Kidney (tissue), 14 donors: ENCODE results near the gene CCT8. TPM values are rescaled to one million over a fixed set of nuclear protein-coding genes. Genes with fewer than 3 reads are reported as not detected.

ENCODE experiments used
- DNase-seq, 5 donors: peaks; one replicate each; pipeline ENCODE4 v3.0.0-alpha.2; 2013 to 2020
- FAIRE-seq: peaks from 2 replicates; lab custom pipeline; 2012; peaks lifted over from hg19 to GRCh38; lab: Jason Lieb, UNC
- H3K27ac ChIP-seq, 2 donors: one replicate each; pipeline ENCODE4 v1.7.0; 2013; ENCODE audit warnings: low read depth in 2 of 2, low read length in 2 of 2, inconsistent platforms in 1 of 2
- H3K27me3 ChIP-seq: one replicate; pipeline ENCODE4 v1.7.1; 2013; ENCODE audit warnings: low read length, inconsistent platforms; ENCODE audit not compliant: control insufficient read depth, insufficient read depth
- H3K36me3 ChIP-seq, 3 donors: one replicate each; pipeline versions ENCODE4 v1.7.0 to v1.7.1; 2013; ENCODE audit warnings: low read length in 3 of 3, control low read depth in 1 of 3, inconsistent platforms in 1 of 3; ENCODE audit not compliant: insufficient read depth in 3 of 3, control insufficient read depth in 2 of 3
- H3K4me1 ChIP-seq, 3 donors: one replicate each; pipeline versions ENCODE4 v1.7.0 to v1.7.1; 2013; ENCODE audit warnings: low read length in 3 of 3, inconsistent platforms in 1 of 3, low read depth in 1 of 3; ENCODE audit not compliant: control insufficient read depth in 2 of 3, insufficient read depth in 2 of 3
- H3K4me3 ChIP-seq, 3 donors: one replicate each; pipeline versions ENCODE4 v1.7.0 to v1.8.1; 2013; ENCODE audit warnings: low read length in 3 of 3, control low read depth in 1 of 3, inconsistent platforms in 1 of 3
- H3K9ac ChIP-seq, 3 donors: one replicate each; pipeline versions ENCODE4 v1.7.0 to v1.7.1; 2013; ENCODE audit warnings: low read length in 3 of 3, control low read depth in 1 of 3, inconsistent platforms in 1 of 3
- H3K9me3 ChIP-seq, 3 donors: one replicate each; pipeline versions ENCODE4 v1.7.0 to v1.7.1; 2013; ENCODE audit warnings: low read length in 3 of 3, control low read depth in 1 of 3, inconsistent platforms in 1 of 3; ENCODE audit not compliant: control insufficient read depth in 2 of 3, insufficient read depth in 1 of 3
- CTCF ChIP-seq: IDR thresholded peaks from 3 replicates; pipeline ENCODE4 v1.5.1; 2012; ENCODE audit warnings: mild to moderate bottlenecking, moderate library complexity, borderline replicate concordance; ENCODE audit not compliant: insufficient read depth; ENCODE audit errors: extremely low read depth
- intact Hi-C: fragments of 100-400 bp; cut with DNase I; formaldehyde crosslinking; loops from one replicate; pipeline ENCODE4 v1.11.1; 2022
- polyA plus RNA-seq: library from polyadenylated mRNA; stranded (reverse); fragments of 350-450 nt; fragmentation: Illumina TruSeq; extraction: RNeasy Lipid Tissue Mini Kit (QIAGEN cat#74804); gene quantifications from one replicate; pipeline ENCODE4 v1.2.3, GENCODE V29; 2014; ENCODE audit warnings: low read depth, low replicate concordance; ENCODE audit not compliant: insufficient read depth
- total RNA-seq: library from RNA; stranded (reverse); fragmentation: NEBNext Ultra II Directional; extraction: Animal tissue kit (Norgen Biotek cat#: 25700); gene quantifications from one replicate; pipeline ENCODE4 v1.2.1, GENCODE V29; 2021
- donor health status: control.
- donor health status: control.
- donor health status: control.
- donor health status: control.
- donor health status: control.
- donor health status: DM: yes; HTN: yes; CAD: no.
- donor health status: Normal renal cell carcinoma (clear cell type).

The CCT8 gene
- total and polyA plus RNA-seq, 2 donors from 2014 or later = 101 to 119 TPM

GRCh38 chr21:29064850-29065481, 8.5 kb downstream of the CCT8 start:
- no peak for TF ChIP-seq CTCF
- Histone ChIP-seq H3K36me3 (peaks cover 16 to 59% (median 40%) of the 10 kb centered on the region in 3 donors), H3K9me3 (no peaks in the 10 kb centered on the region), H3K27ac (no peak overlapping the region), H3K27me3 (no peaks in the 10 kb centered on the region), H3K4me3 (no peak overlapping the region), H3K9ac (no peak overlapping the region), H3K4me1 (no peaks in the 10 kb centered on the region)
- DNase-seq (no peak), FAIRE-seq (no peak)
- intact Hi-C loops = no loop called here

GRCh38 chr21:29056538-29057050, 16.9 kb downstream of the CCT8 start:
- intact Hi-C loops = no loop called here
- H3K4me1 ChIP-seq = no peaks in the 10 kb centered on the region
- TF ChIP-seq CTCF = no peak
- H3K27me3 ChIP-seq = no peaks in the 10 kb centered on the region
- H3K9me3 ChIP-seq = no peaks in the 10 kb centered on the region
- DNase-seq = no peak
- no peak overlapping the region for H3K4me3 ChIP-seq
- FAIRE-seq = no peak
- no peak overlapping the region for H3K27ac ChIP-seq
- no peak overlapping the region for H3K9ac ChIP-seq
- peaks cover 17 to 53% (median 39%) of the 10 kb centered on the region in 3 donors for H3K36me3 ChIP-seq

- no peak overlapping the region for H3K27ac ChIP-seq
- no peaks in the 10 kb centered on the region for H3K4me1 ChIP-seq
- no peak for DNase-seq
Measured at GRCh38 chr21:29056005-29056404, 17.4 kb downstream of the CCT8 start.

More at GRCh38 chr21:29056005-29056404, 17.4 kb downstream of the CCT8 start:
- Histone ChIP-seq H3K27me3 (no peaks in the 10 kb centered on the region), H3K9me3 (no peaks in the 10 kb centered on the region), H3K9ac (no peak overlapping the region), H3K36me3 (peaks cover 17 to 49% (median 37%) of the 10 kb centered on the region in 3 donors), H3K4me3 (no peak overlapping the region)
- intact Hi-C loops = no loop called here
- no peak for TF ChIP-seq CTCF
- no peak for FAIRE-seq
